Left colon (tissue), 2 donors: Measurements from ENCODE around the gene ACKR1. TPM values are rescaled to one million over a fixed set of nuclear protein-coding genes. Genes with fewer than 3 reads are reported as not detected.

Experiments
- ATAC-seq: fragments of 200-7000 bp; cut with Tn5 transposase; one replicate; pipeline ENCODE4 v1.9.1; 2020; ENCODE audit warnings: mild to moderate bottlenecking, moderate library complexity
- DNase-seq, 2 donors: peaks; one replicate each; pipeline ENCODE4 v3.0.0-alpha.2; 2020
- intact Hi-C, 2 donors: fragments of 100-400 bp; cut with DNase I in 1 of 2; cut with micrococcal nuclease in 1 of 2; formaldehyde crosslinking; loops; one replicate each; pipeline versions ENCODE4 v1.11.2 to v1.14.0; 2022; cut with DNase I, micrococcal nuclease
- total RNA-seq, 2 donors: library from RNA; stranded (reverse); fragmentation: NEBNext Ultra II Directional; extraction: Animal tissue kit (Norgen Biotek cat#: 25700); gene quantifications; one replicate each; pipeline ENCODE4 v1.2.1, GENCODE V29; 2021
- donor health status: DM: no; HTN: no; CAD: no.
- donor health status: DM: yes; HTN: yes; CAD: no.

The ACKR1 gene
- total RNA-seq, 2 donors from 2014 or later: 16.9 to 19.2 TPM

DNA sequence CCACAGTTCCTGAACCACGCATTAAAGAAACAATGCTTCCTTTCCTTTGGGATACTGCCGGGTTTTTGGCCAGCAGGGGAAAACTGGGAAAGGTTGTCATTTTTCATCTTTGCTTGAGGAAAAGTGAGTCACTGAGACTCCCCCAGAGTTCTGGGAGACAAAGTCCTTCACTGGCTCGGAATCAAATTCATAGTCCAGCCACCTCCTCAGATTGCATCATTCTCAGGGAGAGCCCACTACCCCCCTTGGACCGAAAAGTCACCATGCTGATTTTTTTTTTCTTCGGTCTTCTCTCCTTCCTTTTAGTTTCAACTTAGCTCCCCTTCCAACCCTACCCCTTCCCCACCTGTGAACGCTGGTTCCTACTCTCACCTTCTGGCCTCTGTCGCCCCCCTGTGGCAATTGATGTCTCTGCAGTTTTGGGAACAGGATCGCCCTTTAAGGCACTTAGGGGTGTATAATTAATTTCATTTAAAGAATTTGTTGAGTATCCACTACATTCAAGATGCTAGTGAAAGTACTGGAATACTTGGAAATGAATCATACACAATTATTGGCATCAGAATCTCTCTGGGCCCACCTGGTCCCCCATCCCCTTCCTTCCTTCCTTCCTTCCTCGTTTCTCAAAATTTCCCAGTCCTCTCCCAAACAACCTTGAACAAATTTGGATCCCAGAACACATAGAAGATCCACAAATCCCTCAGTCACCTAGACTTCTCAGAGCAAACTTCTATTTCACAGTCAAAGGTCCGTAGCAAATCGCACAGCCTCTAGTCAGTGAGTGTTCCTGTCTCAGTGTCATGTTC is 6.9 kb downstream of the ACKR1 start:
- peak in 1 of 2 donors; percentile 33 for DNase-seq
- intact Hi-C loops: no loop called here

DNA sequence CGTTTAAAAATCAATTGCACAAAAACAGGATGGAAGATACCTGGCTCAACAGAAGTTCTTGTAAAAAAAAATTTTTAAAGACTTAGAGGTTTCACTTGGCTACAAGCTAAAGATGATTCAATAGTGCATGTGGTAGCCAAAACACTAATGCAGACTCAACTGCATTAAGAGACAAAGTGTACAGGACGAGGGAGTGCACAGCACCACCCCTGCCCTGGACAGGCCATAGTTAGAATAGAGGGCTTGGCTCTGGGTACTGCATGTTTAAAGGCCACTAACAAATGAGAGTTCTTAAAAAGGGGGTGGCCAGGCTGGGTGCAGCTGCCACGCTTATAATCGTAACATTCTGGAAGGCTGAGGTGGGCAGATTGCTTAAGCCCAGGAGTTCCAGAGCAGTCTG is 7.9 kb downstream of the ACKR1 start:
- ATAC-seq (no peak), DNase-seq (no peak)
- intact Hi-C loops: no loop called here

More for the DNA sequence above, 6.9 kb downstream of the ACKR1 start:
- no peak for ATAC-seq

DNA sequence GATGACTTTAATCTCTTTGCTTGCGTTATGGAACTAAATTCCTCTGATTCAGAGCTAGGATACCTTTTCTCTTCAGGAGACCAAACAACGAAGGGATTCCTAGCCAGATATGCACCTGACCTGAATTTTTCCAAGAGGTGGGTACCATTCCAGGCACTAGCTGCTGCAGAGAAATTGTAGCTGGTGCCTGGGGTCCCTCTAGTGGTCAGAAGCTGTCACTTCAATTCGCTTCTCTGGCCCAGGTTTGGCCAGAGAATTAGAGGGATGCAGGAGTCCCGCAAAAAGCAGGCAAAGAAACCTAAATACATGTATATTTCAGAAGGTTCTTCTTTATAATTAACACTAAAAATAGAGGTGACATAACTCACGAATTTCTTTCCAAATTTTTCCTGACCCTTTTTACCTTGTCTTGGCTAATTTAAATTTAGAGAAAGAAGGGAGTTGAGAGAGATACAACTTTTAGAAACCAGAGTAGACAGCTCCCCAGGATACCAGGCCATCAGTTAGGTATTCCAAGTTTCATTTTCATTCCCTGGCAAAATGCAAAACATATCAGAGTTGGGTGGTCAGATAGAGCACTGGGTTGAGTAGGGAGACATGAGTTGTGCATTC is 9.6 kb downstream of the ACKR1 start:
- intact Hi-C loops: no loop called here
- DNase-seq (peak in 1 of 2 donors; percentile 21), ATAC-seq (no peak)

DNA sequence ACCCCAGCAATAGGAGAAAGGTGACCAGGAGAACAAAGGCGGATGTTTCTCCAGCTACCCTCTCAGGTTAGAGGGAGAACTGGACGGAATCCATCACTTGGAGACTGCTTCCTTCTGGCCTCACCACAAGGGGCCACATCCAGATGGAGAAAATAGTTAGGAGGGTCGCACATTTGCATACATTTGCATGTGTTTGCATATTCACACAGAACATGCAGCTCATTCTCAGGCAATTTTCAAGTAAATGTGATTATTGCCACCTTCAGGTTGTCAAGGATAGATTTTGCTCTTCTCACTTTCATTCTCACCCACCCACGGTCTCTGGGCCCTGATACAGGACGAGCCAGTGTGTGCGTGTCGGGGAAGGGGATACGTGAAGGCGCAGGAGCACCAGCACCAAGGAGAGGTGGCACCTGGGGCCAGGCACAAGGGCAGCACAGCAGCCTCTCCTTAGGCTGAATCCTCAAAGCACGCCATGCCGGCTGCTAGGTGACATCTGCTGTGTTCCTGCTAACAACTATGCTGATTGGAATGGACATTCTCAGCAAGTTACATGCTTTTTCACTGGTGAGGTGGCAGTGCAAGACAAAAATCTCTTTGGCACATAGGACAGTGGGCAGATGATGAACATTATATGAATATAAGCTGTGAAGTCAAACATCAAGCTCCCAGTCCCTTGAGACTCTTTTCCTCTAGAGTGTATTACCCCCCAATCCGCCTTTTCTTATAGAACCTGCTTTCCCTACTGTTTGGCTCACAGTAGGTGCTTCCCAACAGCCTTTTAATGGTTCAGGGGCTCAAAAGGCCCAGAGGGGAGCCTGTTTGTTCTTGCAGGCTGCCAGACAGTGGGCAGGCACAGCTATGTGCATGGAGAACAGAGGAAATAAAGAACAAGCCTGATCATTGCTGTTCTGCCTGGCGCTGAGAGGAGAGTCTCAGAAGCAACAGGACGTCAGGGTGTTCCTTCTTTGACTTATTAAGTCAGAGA is 14.3 kb downstream of the ACKR1 start:
- DNase-seq: no peak
- intact Hi-C loops: no loop called here
- ATAC-seq: no peak

DNA sequence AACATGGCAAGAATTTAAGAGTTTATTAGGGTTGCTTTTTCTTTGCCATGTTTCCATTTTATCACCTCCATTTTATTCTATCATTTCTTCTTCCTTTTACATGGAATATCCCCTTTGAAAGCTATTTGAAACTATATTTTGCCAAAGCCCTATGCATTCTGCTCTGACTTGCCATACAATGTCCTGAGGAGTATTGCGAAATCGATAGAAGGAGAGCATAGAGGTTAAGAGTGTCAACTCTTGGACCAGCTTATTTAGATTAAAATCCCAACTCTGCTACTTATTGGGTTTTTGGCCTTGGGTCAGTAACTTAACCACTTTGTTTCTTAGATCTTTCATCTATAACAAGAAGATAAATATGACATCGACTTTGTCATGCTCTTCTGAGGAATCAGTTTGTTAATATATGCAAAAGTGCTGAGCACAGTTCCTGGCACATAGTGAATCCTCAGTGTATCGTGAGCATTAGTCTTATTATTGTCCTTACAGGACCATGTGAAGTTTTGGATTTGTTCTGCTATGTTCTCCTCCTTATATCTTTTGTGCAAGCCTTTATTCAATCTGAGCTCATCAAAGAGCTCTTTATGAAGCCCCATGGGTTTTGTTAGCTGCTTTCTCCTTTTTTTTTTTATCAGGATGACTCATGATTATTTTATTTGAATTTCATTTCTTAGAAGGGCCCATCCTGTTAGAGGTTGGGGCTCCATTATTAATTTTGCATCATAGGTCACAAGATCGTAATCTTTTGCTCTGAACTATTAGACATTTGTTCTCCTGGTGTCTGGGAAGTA is 17.6 kb downstream of the ACKR1 start:
- ATAC-seq (no peak), DNase-seq (no peak)
- intact Hi-C loops: no loop called here

DNA sequence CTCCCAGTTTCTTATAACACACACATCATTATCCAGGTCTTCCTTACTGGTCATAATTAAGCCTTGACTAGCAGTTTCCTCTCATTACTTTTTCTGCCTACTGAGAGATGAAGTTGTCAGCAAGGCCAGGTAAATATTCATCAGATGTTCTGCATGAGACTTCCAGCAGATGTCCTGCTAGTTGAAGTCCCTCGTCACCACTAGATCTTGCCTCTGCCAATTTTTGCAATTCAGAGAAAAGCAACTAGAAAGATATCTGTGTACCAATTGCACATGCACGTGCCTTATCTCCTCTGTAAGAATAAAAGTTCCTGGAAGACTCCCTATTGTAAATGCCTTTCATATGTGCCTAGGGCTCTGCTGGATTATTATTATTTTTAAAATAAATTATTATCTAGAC is 18.3 kb downstream of the ACKR1 start:
- ATAC-seq: no peak
- intact Hi-C loops: no loop called here
- no peak for DNase-seq

DNA sequence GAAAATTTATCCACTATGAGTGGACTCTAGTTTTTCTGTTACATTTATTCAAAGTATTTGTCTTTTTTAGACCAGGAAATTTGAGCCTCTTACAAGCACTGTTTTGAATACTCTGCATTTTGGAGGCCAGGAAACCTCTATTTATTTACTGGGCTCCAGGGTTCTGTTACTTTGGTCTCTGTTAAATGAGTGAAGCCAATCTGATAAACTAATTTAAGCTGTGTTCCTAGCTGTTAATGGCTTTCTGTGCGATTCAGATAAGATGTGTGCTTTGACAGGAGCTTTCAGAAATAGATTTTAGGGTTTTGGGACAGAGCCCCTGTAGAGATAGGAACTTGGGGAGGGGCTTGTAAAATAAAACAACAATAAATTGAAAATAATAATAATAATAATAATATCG is 23.9 kb downstream of the ACKR1 start:
- intact Hi-C loops: no loop called here
- ATAC-seq (no peak), DNase-seq (no peak)

DNA sequence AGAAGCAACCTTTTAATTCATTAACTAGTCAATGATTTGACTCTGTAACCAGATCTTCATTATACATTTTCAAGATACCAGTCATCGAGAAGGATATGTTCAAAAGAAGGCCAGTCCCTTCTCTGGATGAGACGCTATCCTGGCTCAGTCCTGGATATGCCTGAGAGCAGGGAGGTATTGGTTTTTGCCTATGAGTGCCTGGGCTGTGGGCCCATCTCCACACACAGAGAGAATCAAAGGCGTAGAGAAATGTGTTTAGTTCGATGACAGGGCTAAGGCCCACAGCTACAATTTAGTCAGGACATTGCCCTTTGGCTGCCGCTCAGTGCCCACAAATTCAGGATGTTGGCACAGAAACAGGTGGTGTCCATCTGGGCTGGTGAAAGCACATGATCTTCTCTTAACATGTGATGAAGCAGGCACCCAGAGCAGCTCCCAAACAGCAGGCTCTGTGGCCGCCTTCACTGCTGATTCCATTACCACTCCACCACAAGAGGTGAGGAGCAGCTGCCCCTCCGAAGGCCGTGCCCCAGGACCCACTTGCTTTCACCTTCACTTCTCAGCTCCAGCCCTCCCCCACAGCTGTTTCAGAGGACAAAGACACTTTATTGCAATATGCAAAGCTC is 24.7 kb downstream of the ACKR1 start:
- intact Hi-C loops: no loop called here
- ATAC-seq (no peak), DNase-seq (no peak)

DNA sequence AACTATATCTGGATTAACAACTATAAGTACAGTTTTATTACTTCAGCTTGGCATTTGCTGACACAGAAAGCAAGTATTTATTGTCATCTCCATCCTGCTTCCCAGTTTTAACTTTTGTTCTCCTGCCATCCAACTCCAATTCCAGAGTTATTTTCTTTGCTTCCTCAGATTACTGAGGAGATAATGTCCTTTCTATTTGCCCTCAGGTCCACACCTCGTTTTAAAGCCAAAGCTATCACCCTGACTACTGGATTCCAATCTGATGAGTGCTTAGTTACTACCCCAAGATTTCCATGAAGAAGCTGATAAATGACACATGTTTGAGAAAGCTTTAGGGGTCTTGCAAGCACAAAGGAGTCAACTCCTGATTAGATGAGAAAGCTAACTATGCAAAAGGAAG is 25.2 kb downstream of the ACKR1 start:
- DNase-seq (no peak), ATAC-seq (no peak)
- intact Hi-C loops: no loop called here

DNA sequence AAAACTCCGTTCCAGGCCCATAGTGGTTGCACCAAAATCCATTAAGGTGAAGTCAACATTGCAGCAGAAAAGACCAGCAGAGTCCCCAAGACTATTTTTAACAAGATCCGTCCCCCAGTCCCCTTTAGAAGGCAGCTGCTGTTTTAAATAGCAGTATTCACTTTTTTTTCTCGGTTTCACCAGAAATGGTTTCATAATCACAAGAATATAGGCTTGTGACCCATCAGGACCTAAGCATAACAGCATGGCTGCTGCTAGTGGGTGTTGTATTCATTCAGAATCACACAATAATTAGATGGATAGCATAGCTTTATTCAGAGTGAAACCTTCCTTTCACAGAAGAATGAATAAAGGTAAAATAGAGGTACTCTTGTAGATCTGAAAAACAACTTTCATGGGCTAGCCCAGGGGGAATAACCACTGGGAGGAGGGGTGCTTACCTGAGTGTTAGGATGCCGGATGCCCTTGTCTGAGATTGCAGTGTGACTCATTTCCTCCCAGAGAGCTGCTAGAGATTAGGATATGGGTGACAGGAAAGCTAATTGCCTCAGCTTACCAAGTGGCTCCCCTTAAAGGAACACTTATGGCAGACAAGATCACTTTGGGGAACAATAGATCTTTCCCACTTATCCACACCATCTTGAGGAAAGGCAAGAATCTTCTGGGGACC is 35.0 kb downstream of the ACKR1 start:
- no peak for ATAC-seq
- no peak for DNase-seq
- intact Hi-C loops: no loop called here

DNA sequence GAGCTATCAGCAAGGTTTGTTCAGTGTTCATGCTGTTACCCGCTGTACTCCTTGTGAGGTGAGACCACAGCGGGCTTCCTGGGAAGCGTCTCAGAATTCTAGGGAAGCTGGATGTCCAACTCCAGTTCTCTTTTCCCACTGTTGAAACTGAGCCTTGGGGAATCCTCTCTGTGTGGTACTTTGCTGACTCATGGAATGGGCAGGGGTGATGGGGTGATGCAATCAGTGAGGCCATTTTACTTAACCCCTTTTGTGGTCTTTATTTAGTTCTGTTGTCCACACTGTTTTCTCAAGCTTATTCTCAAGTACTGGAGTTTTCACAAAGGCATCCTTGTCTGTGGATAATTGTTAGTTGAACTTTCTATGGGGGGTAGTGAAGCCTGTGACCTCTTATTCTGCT is 42.6 kb downstream of the ACKR1 start:
- DNase-seq: no peak
- intact Hi-C loops: no loop called here
- no peak for ATAC-seq

DNA sequence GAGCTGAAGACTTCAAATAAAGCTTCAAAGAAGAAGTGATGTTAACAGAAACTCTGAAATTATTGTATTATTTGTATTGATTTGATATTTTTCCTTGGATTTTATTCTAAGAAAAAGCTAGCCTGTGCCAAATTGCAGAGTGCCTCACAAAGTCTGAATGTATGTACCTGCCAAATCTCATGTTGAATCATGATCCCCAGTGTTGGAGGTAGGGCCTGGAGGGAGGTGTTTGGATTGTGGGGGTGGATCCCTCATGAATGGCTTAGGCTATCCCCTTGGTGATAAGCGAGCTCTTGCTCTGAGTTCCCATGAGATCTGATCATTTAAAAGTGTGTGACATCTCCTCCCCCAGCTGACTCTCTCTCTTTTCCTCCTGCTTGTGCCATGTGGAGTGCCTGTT is 43.6 kb downstream of the ACKR1 start:
- ATAC-seq (no peak), DNase-seq (no peak)
- intact Hi-C loops: no loop called here

DNA sequence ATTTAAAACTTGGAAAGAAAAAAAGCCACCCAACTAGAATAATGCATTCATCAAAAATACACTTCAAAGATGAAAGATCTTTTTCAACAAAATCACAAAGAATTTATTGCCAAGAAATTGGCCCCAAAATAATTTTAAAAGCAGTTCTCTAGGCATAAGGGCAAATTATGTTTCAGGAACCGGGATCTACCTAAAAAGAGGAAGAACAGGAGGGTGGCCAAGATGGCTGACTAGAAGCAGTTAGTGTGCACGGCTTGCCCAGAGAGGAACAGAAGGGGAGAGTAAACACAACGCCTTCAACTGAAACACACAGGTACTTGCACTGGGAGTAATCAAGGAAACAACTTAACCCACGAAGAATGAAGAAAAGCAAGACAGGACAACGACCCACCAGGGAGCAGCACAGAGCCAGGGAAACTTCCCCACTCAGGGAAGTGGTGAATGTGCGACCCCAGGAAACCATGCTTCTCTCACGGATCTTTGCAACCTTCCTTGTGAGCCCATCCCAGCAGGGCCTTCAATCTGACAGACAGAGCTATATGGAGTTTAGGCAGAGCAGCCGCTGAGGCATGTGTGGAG is 46.1 kb downstream of the ACKR1 start:
- intact Hi-C loops: no loop called here
- ATAC-seq: no peak
- DNase-seq: no peak

Other genes starting within 250 kb of the ACKR1 start
- 10 to 100 TPM; 14.3 to 22.3 TPM for gene IFI16, start 195.0 kb upstream of the ACKR1 start, total RNA-seq
- 1 to 10 TPM in 1 of 2 donors, under 1 TPM in 1; 0.92 to 1.1 TPM for gene AIM2, start 128.1 kb upstream of the ACKR1 start, total RNA-seq
- 1 to 10 TPM; 3.2 to 7.5 TPM for gene CADM3, start 33.3 kb upstream of the ACKR1 start, total RNA-seq
- gene FCER1A, start 97.5 kb downstream of the ACKR1 start, total RNA-seq: 1 to 10 TPM in 1 of 2 donors, not detected in 1; 1.5 TPM
- not detected for gene OR10J4, start 227.3 kb downstream of the ACKR1 start, total RNA-seq
- gene OR10J1, start 234.8 kb downstream of the ACKR1 start, total RNA-seq: not detected